ENCODE measurements around the gene TBC1D21.

Gene TBC1D21

GRCh38 chr15:73879426-73879825 is 6.1 kb downstream of the TBC1D21 start:
- TF ChIP-seq, protein P1, sequence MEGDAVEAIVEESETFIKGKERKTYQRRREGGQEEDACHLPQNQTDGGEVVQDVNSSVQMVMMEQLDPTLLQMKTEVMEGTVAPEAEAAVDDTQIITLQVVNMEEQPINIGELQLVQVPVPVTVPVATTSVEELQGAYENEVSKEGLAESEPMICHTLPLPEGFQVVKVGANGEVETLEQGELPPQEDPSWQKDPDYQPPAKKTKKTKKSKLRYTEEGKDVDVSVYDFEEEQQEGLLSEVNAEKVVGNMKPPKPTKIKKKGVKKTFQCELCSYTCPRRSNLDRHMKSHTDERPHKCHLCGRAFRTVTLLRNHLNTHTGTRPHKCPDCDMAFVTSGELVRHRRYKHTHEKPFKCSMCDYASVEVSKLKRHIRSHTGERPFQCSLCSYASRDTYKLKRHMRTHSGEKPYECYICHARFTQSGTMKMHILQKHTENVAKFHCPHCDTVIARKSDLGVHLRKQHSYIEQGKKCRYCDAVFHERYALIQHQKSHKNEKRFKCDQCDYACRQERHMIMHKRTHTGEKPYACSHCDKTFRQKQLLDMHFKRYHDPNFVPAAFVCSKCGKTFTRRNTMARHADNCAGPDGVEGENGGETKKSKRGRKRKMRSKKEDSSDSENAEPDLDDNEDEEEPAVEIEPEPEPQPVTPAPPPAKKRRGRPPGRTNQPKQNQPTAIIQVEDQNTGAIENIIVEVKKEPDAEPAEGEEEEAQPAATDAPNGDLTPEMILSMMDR (IDR thresholded peaks at IDR 0.05; ENCODE audit: low read depth, low read length, missing control alignments) = no peak
- no peak for DNase-seq (ENCODE audit: low read depth)
- no peak overlapping the region for H3K4me3 ChIP-seq (ENCODE audit: low read depth, low read length)

DNA sequence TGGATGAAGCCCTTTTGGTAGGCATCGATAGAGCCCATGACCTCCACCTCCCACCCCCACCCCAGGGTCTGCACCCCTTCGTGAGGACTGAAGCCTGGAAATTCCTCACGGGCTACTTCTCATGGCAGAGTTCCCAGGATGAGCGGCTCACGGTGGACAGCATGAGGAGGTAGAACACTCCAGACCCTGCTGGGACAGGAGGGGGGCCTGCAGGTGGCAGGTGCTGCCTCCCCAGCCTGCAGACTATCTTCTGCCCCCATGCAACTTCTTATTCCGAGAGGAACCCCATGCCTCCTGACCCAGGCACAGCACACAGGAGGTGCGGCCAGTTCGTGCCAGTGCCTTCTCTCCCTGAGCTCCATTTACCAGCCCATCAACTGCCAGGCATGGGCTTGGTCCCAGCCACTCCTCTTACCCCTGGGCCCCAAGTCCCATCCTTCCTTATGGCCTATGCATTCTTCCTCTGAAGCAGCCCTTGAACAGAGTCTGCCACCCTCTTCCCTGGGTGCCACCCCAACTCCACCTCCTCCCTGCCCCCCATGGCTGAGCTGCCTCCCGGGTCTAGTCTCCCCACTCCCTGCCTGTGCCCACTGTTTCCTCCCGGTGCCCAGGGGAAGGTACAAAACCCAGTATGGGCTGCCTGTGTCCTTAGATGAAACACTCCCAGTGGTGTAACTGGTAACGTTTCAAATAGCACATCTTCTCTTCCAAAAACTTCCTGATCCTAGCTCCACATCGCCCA is 8.4 kb downstream of the TBC1D21 start:
- H3K4me3 ChIP-seq (ENCODE audit: low read depth, low read length) = no peak overlapping the region
- TF ChIP-seq, protein P1 (IDR thresholded peaks at IDR 0.05; ENCODE audit: low read depth, low read length, missing control alignments) = no peak
- DNase-seq (ENCODE audit: low read depth) = no peak

GRCh38 chr15:73882761-73883419 is 9.5 kb downstream of the TBC1D21 start:
- TF ChIP-seq, protein P1 (IDR thresholded peaks at IDR 0.05; ENCODE audit: low read depth, low read length, missing control alignments) = no peak
- H3K4me3 ChIP-seq (ENCODE audit: low read depth, low read length) = no peak overlapping the region
- DNase-seq (ENCODE audit: low read depth) = no peak

GRCh38 chr15:73884159-73884558 is 10.8 kb downstream of the TBC1D21 start:
- no peak for DNase-seq (ENCODE audit: low read depth)
- TF ChIP-seq, protein P1 (IDR thresholded peaks at IDR 0.05; ENCODE audit: low read depth, low read length, missing control alignments) = no peak
- H3K4me3 ChIP-seq (ENCODE audit: low read depth, low read length) = no peak overlapping the region

DNA sequence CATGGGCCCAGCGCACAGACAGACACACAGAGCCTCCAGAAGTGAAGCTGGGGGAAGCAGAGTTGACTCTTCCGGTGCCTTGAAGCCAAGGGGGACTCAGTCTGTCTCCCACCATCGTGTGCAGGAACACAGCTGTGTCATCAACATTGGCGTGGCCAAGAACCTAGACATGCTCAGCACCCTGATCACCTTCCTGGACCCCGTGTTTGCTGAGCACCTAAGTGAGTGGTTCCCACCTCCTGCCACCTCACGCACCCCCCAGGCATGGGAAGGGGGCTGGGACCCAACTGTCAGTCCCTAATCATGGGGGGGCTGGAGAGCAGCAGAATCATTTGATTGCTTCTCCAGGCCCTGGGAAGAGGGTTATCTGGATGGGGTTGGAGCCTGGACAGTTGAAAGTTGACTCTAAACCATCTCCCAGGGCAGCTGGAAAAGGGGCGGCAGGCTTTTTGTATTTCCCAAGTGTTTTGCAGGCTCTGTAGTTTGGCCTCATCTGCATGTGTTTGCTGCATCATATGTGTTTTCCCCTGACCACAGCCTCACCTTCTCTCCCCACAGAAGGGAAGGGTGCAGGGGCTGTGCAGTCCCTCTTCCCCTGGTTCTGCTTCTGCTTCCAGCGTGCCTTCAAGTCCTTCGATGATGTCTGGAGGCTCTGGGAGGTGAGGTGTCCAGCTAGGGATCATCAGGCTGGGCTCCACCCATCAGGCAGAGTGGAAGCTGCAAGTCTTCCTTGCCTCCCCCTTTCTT is 12.8 kb downstream of the TBC1D21 start:
- no peak for DNase-seq (ENCODE audit: low read depth)
- TF ChIP-seq, protein P1 (IDR thresholded peaks at IDR 0.05; ENCODE audit: low read depth, low read length, missing control alignments) = no peak
- H3K4me3 ChIP-seq (ENCODE audit: low read depth, low read length) = no peak overlapping the region

- DNase-seq (ENCODE audit: low read depth) = no peak
- TF ChIP-seq, protein P1 (IDR thresholded peaks at IDR 0.05; ENCODE audit: low read depth, low read length, missing control alignments) = no peak
- no peak overlapping the region for H3K4me3 ChIP-seq (ENCODE audit: low read depth, low read length)
These were observed 13.5 kb downstream of the TBC1D21 start for GRCh38 chr15:73886717-73887345.
